Astrocyte of the spinal cord (primary cell): Measurements from ENCODE around the gene MINAR1.
A peak's percentile ranks its signal among the peaks of the same experiment; 100 is the strongest.

Source experiments
- DNase-seq: peaks from one replicate; pipeline ENCODE4 v3.0.0; 2011; ENCODE audit warnings: low read depth, low spot score
- H3K4me3 ChIP-seq: 2 replicates; pipeline ENCODE4 v1.5.1; 2011; ENCODE audit warnings: low read depth, mild to moderate bottlenecking, low read length, moderate library complexity
- in situ Hi-C: cut with HindIII; loops from 2 replicates; pipeline ENCODE4 v1.10.0; 2017; ENCODE audit warnings: low sequenced_read_pairs
- TF ChIP-seq, protein P1 (sequence below): IDR thresholded peaks from 2 replicates; pipeline ENCODE4 v1.5.1; 2012; ENCODE audit warnings: low read depth, mild to moderate bottlenecking, low read length, inconsistent platforms

MINAR1 gene

GRCh38 chr15:79437275-79438000 is 5.3 kb downstream of the MINAR1 start:
- TF ChIP-seq, protein P1, sequence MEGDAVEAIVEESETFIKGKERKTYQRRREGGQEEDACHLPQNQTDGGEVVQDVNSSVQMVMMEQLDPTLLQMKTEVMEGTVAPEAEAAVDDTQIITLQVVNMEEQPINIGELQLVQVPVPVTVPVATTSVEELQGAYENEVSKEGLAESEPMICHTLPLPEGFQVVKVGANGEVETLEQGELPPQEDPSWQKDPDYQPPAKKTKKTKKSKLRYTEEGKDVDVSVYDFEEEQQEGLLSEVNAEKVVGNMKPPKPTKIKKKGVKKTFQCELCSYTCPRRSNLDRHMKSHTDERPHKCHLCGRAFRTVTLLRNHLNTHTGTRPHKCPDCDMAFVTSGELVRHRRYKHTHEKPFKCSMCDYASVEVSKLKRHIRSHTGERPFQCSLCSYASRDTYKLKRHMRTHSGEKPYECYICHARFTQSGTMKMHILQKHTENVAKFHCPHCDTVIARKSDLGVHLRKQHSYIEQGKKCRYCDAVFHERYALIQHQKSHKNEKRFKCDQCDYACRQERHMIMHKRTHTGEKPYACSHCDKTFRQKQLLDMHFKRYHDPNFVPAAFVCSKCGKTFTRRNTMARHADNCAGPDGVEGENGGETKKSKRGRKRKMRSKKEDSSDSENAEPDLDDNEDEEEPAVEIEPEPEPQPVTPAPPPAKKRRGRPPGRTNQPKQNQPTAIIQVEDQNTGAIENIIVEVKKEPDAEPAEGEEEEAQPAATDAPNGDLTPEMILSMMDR, result no peak
- no peak for DNase-seq
- in situ Hi-C loops, result no loop called here
- no peak overlapping the region for H3K4me3 ChIP-seq

DNA sequence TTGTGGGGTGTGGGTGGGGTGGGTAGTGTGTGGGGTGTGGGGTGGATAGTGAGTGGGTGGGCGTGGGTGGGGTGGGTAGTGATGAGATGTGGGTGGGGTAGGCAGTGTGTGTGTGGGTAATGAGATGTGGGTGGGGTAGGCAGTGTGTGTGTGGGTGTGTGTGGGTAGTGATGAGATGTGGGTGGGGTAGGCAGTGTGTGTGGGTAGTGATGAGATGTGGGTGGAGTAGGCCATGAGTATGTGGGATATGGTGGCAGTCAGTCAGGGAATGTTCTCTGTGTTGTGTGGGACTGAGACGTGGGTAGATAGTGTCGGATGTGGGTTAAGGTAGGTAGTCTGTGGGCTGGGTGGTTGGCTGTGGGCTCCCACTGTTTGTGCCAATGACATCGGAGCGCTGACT is 7.1 kb downstream of the MINAR1 start:
- in situ Hi-C loops, result no loop called here
- no peak for DNase-seq
- TF ChIP-seq, protein P1, result no peak
- H3K4me3 ChIP-seq, result no peak overlapping the region

DNA sequence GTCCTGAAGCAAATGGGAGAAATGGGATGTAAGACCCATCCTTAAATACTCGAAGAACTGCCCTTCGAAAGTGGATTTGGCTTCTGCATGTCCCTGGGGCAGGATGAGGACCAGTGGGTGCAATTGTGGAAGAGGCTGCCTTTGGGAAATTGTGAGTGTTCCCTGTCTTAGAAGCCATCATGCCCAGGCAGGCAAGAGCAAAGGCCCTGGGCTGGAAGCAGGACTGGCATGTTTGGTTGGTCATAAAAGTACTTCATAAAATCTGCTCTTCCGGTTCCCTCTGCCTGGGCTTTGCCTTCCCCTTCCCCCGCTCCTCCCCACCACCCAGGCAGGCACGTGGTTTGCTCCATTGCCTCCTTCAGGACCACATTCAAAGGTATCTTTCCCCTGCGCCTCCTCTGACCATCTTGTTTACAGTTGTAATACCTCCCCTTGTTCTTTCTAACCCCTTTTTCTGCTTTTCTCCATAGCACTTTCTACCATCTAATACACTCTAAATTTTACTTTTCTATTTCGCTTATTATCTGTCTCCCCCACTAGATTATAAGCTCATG is 8.3 kb downstream of the MINAR1 start:
- no peak for DNase-seq
- TF ChIP-seq, protein P1, result no peak
- in situ Hi-C loops, result no loop called here
- H3K4me3 ChIP-seq, result no peak overlapping the region

GRCh38 chr15:79442911-79443310 is 10.8 kb downstream of the MINAR1 start:
- in situ Hi-C loops, result no loop called here

DNA sequence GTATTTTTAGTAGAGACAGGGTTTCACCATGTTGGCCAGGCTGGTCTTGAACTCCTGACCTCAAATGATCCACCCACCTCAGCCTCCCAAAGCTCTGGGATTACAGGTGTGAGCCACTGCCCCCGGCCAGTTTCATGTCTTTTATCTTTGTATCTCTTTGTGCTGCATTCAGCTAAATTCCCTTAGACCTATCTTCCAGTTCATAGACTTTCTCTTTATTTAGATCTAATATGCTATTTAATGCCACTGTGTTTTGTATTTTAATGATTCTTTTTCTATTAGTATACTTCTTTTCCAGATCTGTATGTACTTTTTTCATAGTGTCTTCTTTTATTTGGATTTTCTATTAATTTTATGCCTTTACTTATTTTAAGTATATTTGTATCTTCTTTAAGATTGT is 14.9 kb downstream of the MINAR1 start:
- TF ChIP-seq, protein P1, result no peak
- no peak for DNase-seq
- in situ Hi-C loops, result no loop called here
- H3K4me3 ChIP-seq, result no peak overlapping the region

More at GRCh38 chr15:79442911-79443310, 10.8 kb downstream of the MINAR1 start:
- H3K4me3 ChIP-seq, result no peak overlapping the region
- TF ChIP-seq, protein P1, result no peak
- DNase-seq, result no peak

GRCh38 chr15:79450648-79451047 is 18.5 kb downstream of the MINAR1 start:
- no peak overlapping the region for H3K4me3 ChIP-seq
- in situ Hi-C loops, result no loop called here
- no peak for DNase-seq
- TF ChIP-seq, protein P1, result peak; percentile 20
